ENCODE results near the gene CCDC184.

DNA sequence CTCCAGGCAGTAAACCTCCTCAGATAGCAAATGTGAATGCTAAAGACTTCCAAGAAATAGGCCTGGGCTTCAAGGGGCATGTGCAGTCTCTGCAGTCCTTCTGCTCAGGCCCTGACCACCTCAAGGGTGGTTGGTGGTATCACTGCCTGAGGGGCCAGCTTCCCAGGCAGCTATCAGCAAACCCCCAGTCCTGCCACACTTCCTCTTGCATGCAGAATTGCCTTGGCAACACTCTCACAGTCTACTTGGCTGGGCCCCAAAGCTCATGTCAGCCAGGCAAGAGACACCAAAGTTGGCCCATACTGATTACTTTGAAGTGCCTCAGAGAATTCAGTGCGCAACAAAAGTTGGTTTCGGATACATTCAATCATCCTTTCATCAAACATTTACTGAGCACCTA lies 22.6 kb upstream of the CCDC184 start:
- TF ChIP-seq, protein P1, sequence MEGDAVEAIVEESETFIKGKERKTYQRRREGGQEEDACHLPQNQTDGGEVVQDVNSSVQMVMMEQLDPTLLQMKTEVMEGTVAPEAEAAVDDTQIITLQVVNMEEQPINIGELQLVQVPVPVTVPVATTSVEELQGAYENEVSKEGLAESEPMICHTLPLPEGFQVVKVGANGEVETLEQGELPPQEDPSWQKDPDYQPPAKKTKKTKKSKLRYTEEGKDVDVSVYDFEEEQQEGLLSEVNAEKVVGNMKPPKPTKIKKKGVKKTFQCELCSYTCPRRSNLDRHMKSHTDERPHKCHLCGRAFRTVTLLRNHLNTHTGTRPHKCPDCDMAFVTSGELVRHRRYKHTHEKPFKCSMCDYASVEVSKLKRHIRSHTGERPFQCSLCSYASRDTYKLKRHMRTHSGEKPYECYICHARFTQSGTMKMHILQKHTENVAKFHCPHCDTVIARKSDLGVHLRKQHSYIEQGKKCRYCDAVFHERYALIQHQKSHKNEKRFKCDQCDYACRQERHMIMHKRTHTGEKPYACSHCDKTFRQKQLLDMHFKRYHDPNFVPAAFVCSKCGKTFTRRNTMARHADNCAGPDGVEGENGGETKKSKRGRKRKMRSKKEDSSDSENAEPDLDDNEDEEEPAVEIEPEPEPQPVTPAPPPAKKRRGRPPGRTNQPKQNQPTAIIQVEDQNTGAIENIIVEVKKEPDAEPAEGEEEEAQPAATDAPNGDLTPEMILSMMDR (IDR thresholded peaks at IDR 0.05; ENCODE audit: borderline replicate concordance, extremely low read depth, low read length, poor library complexity, severe bottlenecking): no peak
- TF ChIP-seq EZH2 (IDR thresholded peaks at IDR 0.05; ENCODE audit: borderline replicate concordance, low read depth, low read length, severe bottlenecking): no peak
